LNCAP (cell line): ENCODE measurements around the gene SLC35G3.

Experiments
- CTCF ChIP-seq: fragments of 450-650 bp; IDR thresholded peaks from 2 replicates; pipeline ENCODE4 v1.5.1; 2017; ENCODE audit warnings: mild to moderate bottlenecking

SLC35G3 gene

GRCh38 chr17:35218915-35219314, 24.7 kb upstream of the SLC35G3 start:
- TF ChIP-seq CTCF: no peak

- TF ChIP-seq CTCF: no peak
Measured at GRCh38 chr17:35217107-35217506, 22.9 kb upstream of the SLC35G3 start.

- TF ChIP-seq CTCF: no peak
Measured at GRCh38 chr17:35214631-35215273, 20.6 kb upstream of the SLC35G3 start.

GRCh38 chr17:35214192-35214591, 20.0 kb upstream of the SLC35G3 start:
- TF ChIP-seq CTCF: no peak

- no peak for TF ChIP-seq CTCF
Measured at GRCh38 chr17:35213412-35213940, 19.3 kb upstream of the SLC35G3 start.

- no peak for TF ChIP-seq CTCF
Measured at GRCh38 chr17:35212668-35213067, 18.5 kb upstream of the SLC35G3 start.

- TF ChIP-seq CTCF: no peak
Measured at GRCh38 chr17:35210741-35211140, 16.5 kb upstream of the SLC35G3 start.

GRCh38 chr17:35192708-35193107, 1.5 kb downstream of the SLC35G3 start:
- TF ChIP-seq CTCF: no peak
